Activated naive CD8-positive, alpha-beta T cell treated with anti-CD3 and anti-CD28 coated beads for 36 hours (primary cell): ENCODE measurements around the gene KCTD15. TPM values are rescaled to one million over a fixed set of nuclear protein-coding genes. Genes with fewer than 3 reads are reported as not detected.
A peak's percentile ranks its signal among the peaks of the same experiment; 100 is the strongest.

ENCODE experiments used
- DNase-seq: peaks from one replicate; pipeline ENCODE4 v3.0.0; 2021
- H3K27ac Mint-ChIP-seq: one replicate; pipeline ENCODE4 v1.8.0; 2022; ENCODE audit warnings: mild to moderate bottlenecking, moderate library complexity, mixed read lengths
- H3K27me3 Mint-ChIP-seq: one replicate; pipeline ENCODE4 v1.8.0; 2022; ENCODE audit warnings: mild to moderate bottlenecking, mixed read lengths
- H3K36me3 Mint-ChIP-seq: one replicate; pipeline ENCODE4 v1.8.0; 2021; ENCODE audit warnings: mild to moderate bottlenecking, mixed read lengths
- H3K4me1 Mint-ChIP-seq: one replicate; pipeline ENCODE4 v1.8.0; 2021; ENCODE audit warnings: mixed read lengths
- H3K4me3 Mint-ChIP-seq: one replicate; pipeline ENCODE4 v1.8.0; 2022; ENCODE audit warnings: mild to moderate bottlenecking, moderate library complexity, mixed read lengths
- H3K9me3 Mint-ChIP-seq: one replicate; pipeline ENCODE4 v1.8.0; 2022; ENCODE audit warnings: mixed read lengths
- total RNA-seq, 2 experiments: library from RNA; stranded (reverse); gene quantifications; one replicate each; pipeline ENCODE4 v1.2.3, GENCODE V29; 2021

Gene KCTD15
- total RNA-seq, 2 experiments from 2014 or later: 7.5 to 9.9 TPM

DNA sequence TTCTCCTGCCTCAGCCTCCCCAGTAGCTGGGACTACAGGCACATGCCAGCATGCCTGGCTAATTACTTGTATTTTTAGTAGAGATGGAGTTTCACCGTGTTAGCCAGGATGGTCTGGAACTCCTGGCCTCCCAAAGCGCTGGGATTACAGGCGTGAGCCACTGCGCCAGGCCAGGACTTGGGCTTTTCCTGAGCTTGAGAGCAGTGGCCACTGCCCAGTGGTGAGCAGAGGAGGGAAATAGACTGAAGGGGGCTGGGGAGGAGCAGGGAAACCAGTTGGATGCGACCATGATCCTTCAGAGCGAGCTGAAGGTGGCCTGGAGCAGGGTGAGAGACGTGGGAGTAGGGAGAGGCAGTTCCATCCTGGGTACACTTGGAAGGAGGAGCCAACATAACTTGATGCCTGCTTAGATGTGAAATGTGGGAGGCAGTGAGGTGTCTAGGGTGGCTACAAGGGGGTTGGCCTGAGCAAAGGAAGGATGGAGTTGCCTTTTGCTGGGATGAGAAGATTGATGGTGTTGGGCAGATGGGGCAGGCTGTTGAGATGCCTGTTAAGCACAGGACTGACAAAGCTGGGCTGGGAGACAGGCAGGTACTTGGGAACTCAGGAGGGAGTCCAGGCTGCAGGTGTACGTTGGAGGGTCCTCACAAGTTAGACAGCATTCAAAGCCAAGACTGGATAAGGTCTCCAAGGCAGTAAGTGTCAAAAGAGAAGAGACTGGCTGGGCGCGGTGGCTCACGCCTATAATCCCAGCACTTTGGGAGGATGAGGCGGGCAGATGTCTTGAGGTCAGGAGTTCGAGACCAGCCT is 31.8 kb downstream of the KCTD15 start:
- DNase-seq: no peak
- no peak overlapping the region for H3K27ac Mint-ChIP-seq
- H3K27me3 Mint-ChIP-seq: peaks cover 16% of the 10 kb centered on the region
- H3K4me3 Mint-ChIP-seq: no peak overlapping the region
- no peaks in the 10 kb centered on the region for H3K4me1 Mint-ChIP-seq
- no peaks in the 10 kb centered on the region for H3K9me3 Mint-ChIP-seq
- H3K36me3 Mint-ChIP-seq: no peaks in the 10 kb centered on the region

- no peak for DNase-seq
- no peaks in the 10 kb centered on the region for H3K36me3 Mint-ChIP-seq
- no peaks in the 10 kb centered on the region for H3K9me3 Mint-ChIP-seq
- peaks cover 21% of the 10 kb centered on the region for H3K27me3 Mint-ChIP-seq
- no peak overlapping the region for H3K4me3 Mint-ChIP-seq
- no peaks in the 10 kb centered on the region for H3K4me1 Mint-ChIP-seq
- H3K27ac Mint-ChIP-seq: no peak overlapping the region
Measured at GRCh38 chr19:33830264-33830663, 33.6 kb downstream of the KCTD15 start.

DNA sequence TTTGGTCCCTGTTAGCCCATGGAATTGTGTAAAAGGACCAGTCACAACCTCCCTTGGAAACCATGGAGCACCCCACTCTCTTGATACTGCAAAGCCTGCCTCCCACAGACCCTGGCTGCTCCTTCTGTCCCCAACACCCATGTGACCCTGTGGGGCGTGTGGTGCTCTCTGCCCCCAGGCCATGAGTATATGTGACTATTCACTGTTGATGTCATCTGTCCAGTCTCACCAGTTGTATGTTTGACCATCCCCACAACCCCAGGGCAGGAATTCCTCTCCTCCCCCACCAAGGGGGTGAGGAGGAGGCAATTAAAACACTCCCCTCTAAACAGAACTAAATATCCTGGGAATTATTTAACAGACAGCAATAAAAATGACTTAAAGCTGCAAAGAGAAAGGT is 35.2 kb downstream of the KCTD15 start:
- no peaks in the 10 kb centered on the region for H3K4me1 Mint-ChIP-seq
- H3K9me3 Mint-ChIP-seq: no peaks in the 10 kb centered on the region
- H3K4me3 Mint-ChIP-seq: no peak overlapping the region
- no peaks in the 10 kb centered on the region for H3K36me3 Mint-ChIP-seq
- no peak for DNase-seq
- H3K27me3 Mint-ChIP-seq: peaks cover 21% of the 10 kb centered on the region
- H3K27ac Mint-ChIP-seq: no peak overlapping the region

DNA sequence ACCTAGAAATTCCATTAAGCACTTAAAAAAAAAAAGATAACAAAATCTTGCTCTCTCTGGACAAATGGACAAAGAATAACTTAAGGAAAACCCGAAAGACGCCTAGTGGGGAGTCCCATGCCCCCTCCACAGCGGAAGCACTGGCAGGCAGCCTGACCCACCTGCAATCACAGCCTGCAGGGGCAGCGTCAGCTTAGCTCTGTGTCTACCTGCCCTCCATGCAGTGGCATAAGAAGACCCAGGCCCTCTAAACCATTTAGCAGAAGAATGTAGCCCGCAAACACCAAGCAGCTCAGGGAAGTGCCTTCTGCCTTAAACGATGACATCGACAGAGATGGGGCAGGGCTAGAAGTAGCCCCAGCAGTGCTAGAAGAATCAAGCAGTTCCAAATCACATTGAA is 36.0 kb downstream of the KCTD15 start:
- Mint-ChIP-seq H3K9me3 (no peaks in the 10 kb centered on the region), H3K4me1 (no peaks in the 10 kb centered on the region), H3K4me3 (no peak overlapping the region), H3K27ac (no peak overlapping the region), H3K36me3 (no peaks in the 10 kb centered on the region), H3K27me3 (peaks cover 20% of the 10 kb centered on the region)
- no peak for DNase-seq

DNA sequence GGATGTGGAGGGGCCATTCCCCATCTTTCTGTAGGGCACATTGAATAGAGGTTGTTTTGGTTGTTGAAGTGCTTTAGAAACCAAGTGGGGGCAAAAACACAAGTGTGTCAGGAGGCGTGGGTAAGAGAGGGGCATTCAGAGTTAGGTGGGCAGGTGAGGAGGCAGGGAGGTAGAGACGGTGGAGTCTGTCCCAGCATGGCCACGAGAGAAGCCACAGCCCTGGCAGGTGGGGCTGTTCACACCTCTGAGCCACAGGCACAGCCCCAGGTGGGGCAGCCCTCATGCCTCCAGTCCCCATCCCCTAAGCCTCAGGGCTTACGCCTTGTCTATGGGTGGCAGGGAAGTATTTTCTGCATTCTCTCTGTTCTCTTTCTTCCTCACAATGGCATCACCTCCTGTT is 43.7 kb downstream of the KCTD15 start:
- Mint-ChIP-seq H3K36me3 (no peaks in the 10 kb centered on the region), H3K4me3 (no peak overlapping the region), H3K27me3 (peaks cover 43% of the 10 kb centered on the region), H3K9me3 (no peaks in the 10 kb centered on the region), H3K4me1 (no peaks in the 10 kb centered on the region), H3K27ac (no peak overlapping the region)
- DNase-seq: no peak

GRCh38 chr19:33840783-33841182 is 44.1 kb downstream of the KCTD15 start:
- Mint-ChIP-seq H3K9me3 (no peaks in the 10 kb centered on the region), H3K27ac (no peak overlapping the region), H3K4me3 (no peak overlapping the region), H3K36me3 (no peaks in the 10 kb centered on the region), H3K4me1 (no peaks in the 10 kb centered on the region), H3K27me3 (peaks cover 43% of the 10 kb centered on the region)
- no peak for DNase-seq

- no peak overlapping the region for H3K27ac Mint-ChIP-seq
- no peaks in the 10 kb centered on the region for H3K9me3 Mint-ChIP-seq
- H3K36me3 Mint-ChIP-seq: no peaks in the 10 kb centered on the region
Measured at GRCh38 chr19:33841685-33842084, 45.0 kb downstream of the KCTD15 start.

DNA sequence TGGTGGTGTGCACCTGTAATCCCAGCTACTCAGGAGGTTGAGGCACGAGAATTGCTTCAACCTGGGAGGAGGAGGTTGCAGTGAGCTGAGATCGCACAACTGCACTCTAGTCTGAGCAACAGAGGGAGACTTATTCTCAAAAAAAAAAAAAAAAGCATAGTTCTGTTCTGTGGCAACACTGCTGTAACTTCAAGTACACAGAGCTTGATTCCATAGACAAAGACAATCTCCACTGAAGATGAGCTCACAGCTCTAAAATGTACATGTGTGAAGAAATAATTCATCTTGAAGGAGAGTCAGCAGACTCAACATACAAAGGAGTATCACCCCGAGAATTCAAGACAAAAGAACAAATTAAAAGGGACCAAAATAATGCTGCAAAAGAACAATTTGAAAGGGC is 47.8 kb downstream of the KCTD15 start:
- no peaks in the 10 kb centered on the region for H3K36me3 Mint-ChIP-seq
- no peaks in the 10 kb centered on the region for H3K4me1 Mint-ChIP-seq
- H3K27ac Mint-ChIP-seq: no peak overlapping the region
- H3K27me3 Mint-ChIP-seq: peaks cover 46% of the 10 kb centered on the region
- DNase-seq: no peak
- H3K4me3 Mint-ChIP-seq: no peak overlapping the region
- H3K9me3 Mint-ChIP-seq: no peaks in the 10 kb centered on the region

More at GRCh38 chr19:33841685-33842084, 45.0 kb downstream of the KCTD15 start:
- Mint-ChIP-seq H3K4me1 (no peaks in the 10 kb centered on the region), H3K27me3 (peaks cover 47% of the 10 kb centered on the region), H3K4me3 (no peak overlapping the region)
- DNase-seq: no peak

DNA sequence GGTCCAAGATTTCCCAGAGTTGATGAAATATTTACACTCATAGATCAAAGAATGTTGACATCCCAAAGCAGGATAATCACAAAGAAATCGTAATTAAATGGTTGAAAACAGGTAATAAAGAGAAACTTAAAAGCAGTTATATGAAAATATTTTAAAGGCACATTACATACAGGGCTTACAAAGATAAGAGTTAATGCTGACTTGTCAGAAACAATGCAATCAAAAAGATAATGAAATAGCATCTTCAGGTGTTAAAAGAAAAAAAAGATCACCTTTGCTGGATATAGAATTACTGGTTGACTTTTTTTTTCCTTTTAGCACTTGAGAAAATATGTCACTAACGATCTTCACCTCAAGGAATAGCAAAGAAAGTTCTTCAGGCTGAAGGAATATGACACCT is 48.8 kb downstream of the KCTD15 start:
- Mint-ChIP-seq H3K27me3 (peaks cover 46% of the 10 kb centered on the region), H3K27ac (no peak overlapping the region), H3K4me1 (no peaks in the 10 kb centered on the region), H3K36me3 (no peaks in the 10 kb centered on the region), H3K9me3 (peaks cover 6% of the 10 kb centered on the region), H3K4me3 (no peak overlapping the region)
- no peak for DNase-seq

DNA sequence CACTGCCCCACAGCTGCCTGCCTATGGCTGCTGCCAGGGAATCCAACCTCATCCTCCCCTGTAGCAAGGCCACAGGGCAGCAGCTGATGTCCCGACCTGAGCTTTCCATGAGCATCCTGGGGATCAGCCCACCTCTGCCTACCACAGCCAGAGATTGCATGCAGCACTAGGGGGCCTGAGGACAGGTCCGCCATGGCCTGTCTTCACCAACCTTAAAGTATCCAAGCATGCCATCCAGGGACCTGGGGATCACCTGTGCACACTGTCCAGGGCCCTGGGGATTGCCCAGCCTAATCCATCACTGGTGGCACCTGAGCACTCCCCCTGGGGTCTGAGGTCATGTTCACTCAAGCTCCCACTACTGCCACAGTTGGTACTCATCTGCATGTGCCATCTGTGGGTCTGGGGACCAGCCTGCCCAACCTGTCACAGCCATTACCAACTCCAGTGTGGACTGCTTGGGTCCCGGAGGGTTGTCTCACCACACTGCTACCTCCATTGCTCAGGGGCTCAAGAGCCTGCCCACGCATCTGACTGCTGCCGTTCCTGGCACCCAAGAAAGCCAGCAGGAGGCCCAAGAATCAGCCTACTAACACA is 53.0 kb downstream of the KCTD15 start:
- Mint-ChIP-seq H3K4me1 (no peaks in the 10 kb centered on the region), H3K36me3 (peaks cover 2% of the 10 kb centered on the region), H3K9me3 (peaks cover 11% of the 10 kb centered on the region), H3K4me3 (no peak overlapping the region), H3K27me3 (peaks cover 31% of the 10 kb centered on the region), H3K27ac (no peak overlapping the region)
- DNase-seq: no peak

- DNase-seq: no peak
- Mint-ChIP-seq H3K36me3 (no peaks in the 10 kb centered on the region), H3K4me1 (no peaks in the 10 kb centered on the region), H3K27ac (no peak overlapping the region), H3K27me3 (peaks cover 4% of the 10 kb centered on the region), H3K9me3 (no peaks in the 10 kb centered on the region), H3K4me3 (no peak overlapping the region)
Measured at GRCh38 chr19:33859016-33859415, 62.3 kb downstream of the KCTD15 start.

DNA sequence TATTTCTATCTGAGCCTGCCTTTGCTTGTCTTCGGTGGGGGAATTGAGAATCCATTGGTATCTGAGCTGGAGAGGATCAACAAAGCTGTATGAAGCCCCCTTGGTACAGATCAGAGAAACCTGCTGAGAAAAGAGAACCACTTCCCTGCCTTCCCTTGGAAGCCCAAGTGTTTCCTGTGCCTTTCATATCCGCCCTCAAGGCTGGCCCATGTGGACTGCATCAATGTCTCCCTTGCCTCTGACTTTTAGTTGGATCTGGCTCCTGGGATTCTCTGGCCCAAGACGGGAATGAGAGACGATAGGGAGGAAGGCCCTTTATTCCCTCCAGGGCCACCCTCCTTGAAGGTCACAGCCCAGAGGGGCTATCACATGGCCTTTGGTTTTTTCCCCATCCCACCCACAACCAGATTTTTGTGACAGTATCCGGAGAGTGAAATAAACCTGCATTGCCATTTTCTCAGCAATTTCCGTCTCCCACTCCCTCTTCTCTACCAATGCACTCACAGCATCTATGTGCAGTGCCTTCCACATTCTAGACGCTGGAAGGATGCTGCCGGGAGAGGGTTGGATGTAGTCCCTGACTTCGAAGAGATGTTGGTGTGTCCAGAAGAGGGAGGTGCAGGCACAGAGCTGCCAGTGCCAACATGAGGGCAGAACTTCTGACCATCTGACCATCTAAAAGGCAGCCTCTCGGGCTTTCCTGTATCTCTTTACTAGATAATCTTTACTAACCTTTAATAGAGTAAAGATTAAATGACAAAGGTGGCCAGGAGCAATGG is 63.8 kb downstream of the KCTD15 start:
- no peak for DNase-seq
- no peaks in the 10 kb centered on the region for H3K36me3 Mint-ChIP-seq
- H3K27ac Mint-ChIP-seq: peak overlapping the region; percentile 56
- H3K27me3 Mint-ChIP-seq: peaks cover 4% of the 10 kb centered on the region
- H3K4me1 Mint-ChIP-seq: no peaks in the 10 kb centered on the region
- H3K4me3 Mint-ChIP-seq: no peak overlapping the region
- H3K9me3 Mint-ChIP-seq: no peaks in the 10 kb centered on the region

GRCh38 chr19:33861950-33862349 is 65.3 kb downstream of the KCTD15 start:
- Mint-ChIP-seq H3K9me3 (no peaks in the 10 kb centered on the region), H3K4me1 (no peaks in the 10 kb centered on the region), H3K4me3 (no peak overlapping the region)

DNA sequence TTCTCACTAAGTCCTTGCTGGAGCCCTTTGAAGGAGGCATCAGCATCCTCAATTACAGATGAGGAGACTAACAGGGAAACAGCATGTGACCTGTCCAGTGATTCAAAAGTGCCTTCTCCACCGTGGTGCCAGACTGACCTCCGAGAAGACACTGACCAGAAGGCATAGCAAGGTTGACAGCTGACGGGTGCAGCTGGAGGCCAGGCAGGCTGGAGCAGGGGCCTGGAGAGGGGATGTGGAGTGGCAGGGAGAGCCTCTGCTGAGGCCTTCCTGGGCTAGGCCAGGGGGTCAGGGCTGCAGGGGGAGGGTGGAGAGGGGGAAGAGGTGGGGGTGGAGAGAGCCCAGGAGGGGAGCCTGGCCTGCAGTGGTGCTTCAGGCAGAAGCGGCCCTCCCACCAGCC is 66.3 kb downstream of the KCTD15 start:
- Mint-ChIP-seq H3K27me3 (peaks cover 8% of the 10 kb centered on the region), H3K4me1 (no peaks in the 10 kb centered on the region), H3K4me3 (no peak overlapping the region), H3K9me3 (no peaks in the 10 kb centered on the region), H3K36me3 (no peaks in the 10 kb centered on the region), H3K27ac (no peak overlapping the region)
- no peak for DNase-seq

More at GRCh38 chr19:33861950-33862349, 65.3 kb downstream of the KCTD15 start:
- H3K27me3 Mint-ChIP-seq: peaks cover 4% of the 10 kb centered on the region
- H3K36me3 Mint-ChIP-seq: no peaks in the 10 kb centered on the region
- no peak for DNase-seq
- no peak overlapping the region for H3K27ac Mint-ChIP-seq

GRCh38 chr19:33863436-33863835 is 66.8 kb downstream of the KCTD15 start:
- DNase-seq: no peak
- Mint-ChIP-seq H3K27ac (no peak overlapping the region), H3K4me3 (no peak overlapping the region), H3K9me3 (no peaks in the 10 kb centered on the region), H3K27me3 (peaks cover 10% of the 10 kb centered on the region), H3K4me1 (no peaks in the 10 kb centered on the region), H3K36me3 (no peaks in the 10 kb centered on the region)
